GM19324 (cell line): ENCODE measurements around the gene SH3RF3.

Experiments
- ATAC-seq: cut with Tn5 transposase; IDR thresholded peaks from one replicate; pipeline ENCODE4 v1.9.1; 2021; ENCODE audit warnings: mild to moderate bottlenecking, moderate library complexity; ENCODE audit not compliant: unreplicated experiment, low FRiP score

SH3RF3 gene

GRCh38 chr2:109356324-109357035 is 227.5 kb downstream of the SH3RF3 start:
- ATAC-seq = no peak

GRCh38 chr2:109364217-109364616 is 235.2 kb downstream of the SH3RF3 start:
- no peak for ATAC-seq

GRCh38 chr2:109365131-109365530 is 236.1 kb downstream of the SH3RF3 start:
- no peak for ATAC-seq

- ATAC-seq = no peak
These were observed 238.7 kb downstream of the SH3RF3 start for GRCh38 chr2:109367683-109368082.

- ATAC-seq = no peak
These were observed 239.8 kb downstream of the SH3RF3 start for GRCh38 chr2:109368798-109369197.

- ATAC-seq = no peak
These were observed 240.7 kb downstream of the SH3RF3 start for GRCh38 chr2:109369671-109370191.

- no peak for ATAC-seq
These were observed 241.5 kb downstream of the SH3RF3 start for GRCh38 chr2:109370399-109371035.

- no peak for ATAC-seq
These were observed 242.6 kb downstream of the SH3RF3 start for GRCh38 chr2:109371481-109372170.

GRCh38 chr2:109372171-109372568 is 243.2 kb downstream of the SH3RF3 start:
- ATAC-seq = no peak

GRCh38 chr2:109372614-109373013 is 243.6 kb downstream of the SH3RF3 start:
- ATAC-seq = no peak

- no peak for ATAC-seq
These were observed 245.0 kb downstream of the SH3RF3 start for GRCh38 chr2:109373791-109374547.

- no peak for ATAC-seq
These were observed 245.6 kb downstream of the SH3RF3 start for GRCh38 chr2:109374548-109375130.

GRCh38 chr2:109375131-109375561 is 246.1 kb downstream of the SH3RF3 start:
- ATAC-seq = no peak

- ATAC-seq = no peak
These were observed 246.7 kb downstream of the SH3RF3 start for GRCh38 chr2:109375656-109376055.

GRCh38 chr2:109376115-109376514 is 247.1 kb downstream of the SH3RF3 start:
- ATAC-seq = no peak

GRCh38 chr2:109376796-109377495 is 247.9 kb downstream of the SH3RF3 start:
- ATAC-seq = no peak

GRCh38 chr2:109377976-109378375 is 249.0 kb downstream of the SH3RF3 start:
- ATAC-seq = no peak

GRCh38 chr2:109378682-109379081 is 249.7 kb downstream of the SH3RF3 start:
- ATAC-seq = no peak

GRCh38 chr2:109379507-109379906 is 250.5 kb downstream of the SH3RF3 start:
- no peak for ATAC-seq
